Ovary (tissue), 9 donors: Measurements from ENCODE around the gene GNAT3. TPM values are rescaled to one million over a fixed set of nuclear protein-coding genes. Genes with fewer than 3 reads are reported as not detected.

Experiments
- DNase-seq, 5 donors: peaks; one replicate each; pipeline ENCODE4 v3.0.0-alpha.2; 2019 to 2020
- H3K27ac ChIP-seq, 2 donors: fragments of 200-600 bp; one replicate each; pipeline versions ENCODE4 v1.5.1 to v1.8.0; 2019 to 2022
- H3K27me3 ChIP-seq: fragments of 200-600 bp; one replicate; pipeline ENCODE4 v1.8.0; 2022
- H3K36me3 ChIP-seq: fragments of 200-600 bp; sonication (generic); one replicate; pipeline ENCODE4 v1.5.1; 2019
- H3K4me1 ChIP-seq: one replicate; pipeline ENCODE4 v1.8.1; 2013; ENCODE audit warnings: mild to moderate bottlenecking, moderate library complexity; ENCODE audit not compliant: insufficient read depth
- H3K4me3 ChIP-seq: fragments of 200-600 bp; sonication (generic); one replicate; pipeline ENCODE4 v1.5.1; 2017
- H3K9me3 ChIP-seq, 2 donors: fragments of 200-600 bp in 1 of 2; sonication (generic) in 1 of 2; one replicate each; pipeline versions ENCODE4 v1.5.1 to v1.8.1; 2013 to 2019; ENCODE audit warnings: mild to moderate bottlenecking in 1 of 2, moderate library complexity in 1 of 2
- CTCF ChIP-seq, 3 donors: fragments of 450-650 bp in 2 of 3; fragments of 200-600 bp in 1 of 3; IDR thresholded peaks; one replicate each; pipeline versions ENCODE4 v1.5.1 to v1.8.0; 2016 to 2022; ENCODE audit warnings: antibody characterized with exemption in 3 of 3, mild to moderate bottlenecking in 1 of 3
- EP300 ChIP-seq: sonication (generic); formaldehyde crosslinking; IDR thresholded peaks from one replicate; pipeline ENCODE4 v1.6.1; 2017; ENCODE audit warnings: antibody characterized with exemption
- POLR2A ChIP-seq: fragments of 450-650 bp; IDR thresholded peaks from one replicate; pipeline ENCODE4 v1.6.1; 2017; ENCODE audit warnings: antibody characterized with exemption, mild to moderate bottlenecking, moderate library complexity
- WGBS, 3 donors: extraction: QIAGEN DNeasy Blood & Tissue Kit in 1 of 3; methylation state at CpG; one replicate each; pipeline versions ENCODE4 v1.1.5 to v1.1.7; 2013 to 2017; 5-methylcytosine and 5-hydroxymethylcytosine counted together
- intact Hi-C, 4 donors: fragments of 100-400 bp; cut with DNase I; formaldehyde crosslinking; loops; one replicate each; pipeline versions ENCODE4 v1.11.0 to v1.15.1; 2022 to 2023
- polyA plus RNA-seq, 2 donors: library from polyadenylated mRNA; stranded (reverse); fragments of 200-250 nt in 1 of 2; fragments of 350-450 nt in 1 of 2; fragmentation: Illumina TruSeq in 1 of 2; extraction: RNeasy Lipid Tissue Mini Kit (QIAGEN cat#74804) in 1 of 2; gene quantifications; one replicate each; pipeline ENCODE4 v1.2.3, GENCODE V29; 2013 to 2014
- total RNA-seq, 7 donors: library from RNA; depleted of rRNA in 2 of 7; stranded (reverse); fragments of >200 nt in 2 of 7; fragmentation: NEBNext Ultra II Directional in 3 of 7; extraction: Animal tissue kit (Norgen Biotek cat#: 25700) in 3 of 7; gene quantifications; one replicate each; pipeline versions ENCODE4 v1.1.0 to v1.2.4, GENCODE V29; 2016 to 2023
- donor health status: DM: no; HTN: no; CAD: no; lungs with moderate emphysema.
- donor health status: DM: no; HTN: no; CAD: no.
- donor health status: Bipolar disorder and iron deficiency.
- donor health status: DM: yes; HTN: yes; CAD: no.
- donor health status: DM: no; HTN: no; CAD: no.
- donor health status: DM: yes; HTN: yes; CAD: no.

Gene GNAT3
- total and polyA plus RNA-seq, 9 donors, result not detected

GRCh38 chr7:80505900-80506500 is 5.9 kb downstream of the GNAT3 start:
- H3K27me3 ChIP-seq, result no peaks in the 10 kb centered on the region
- no peak overlapping the region for H3K27ac ChIP-seq
- no peaks in the 10 kb centered on the region for H3K4me1 ChIP-seq
- 42 to 65% (median 45%) methylated on average over 7 of the region's 7 CpGs for WGBS, 3 donors
- TF ChIP-seq CTCF (IDR thresholded peaks at IDR 0.05) (no peak), POLR2A (no peak), EP300 (no peak)
- DNase-seq, result no peak
- intact Hi-C loops, result loop anchor here in 1 of 4 donors (2.0 kb wide), 1 partner anchor 35 kb away; no protein-coding TSS in a partner anchor
- no peak overlapping the region for H3K4me3 ChIP-seq
- H3K9me3 ChIP-seq, result no peaks in the 10 kb centered on the region
- no peaks in the 10 kb centered on the region for H3K36me3 ChIP-seq

GRCh38 chr7:80500325-80500724 is 11.5 kb downstream of the GNAT3 start:
- Histone ChIP-seq H3K4me1 (no peaks in the 10 kb centered on the region), H3K36me3 (no peaks in the 10 kb centered on the region), H3K9me3 (no peaks in the 10 kb centered on the region), H3K27me3 (no peaks in the 10 kb centered on the region), H3K4me3 (no peak overlapping the region), H3K27ac (no peak overlapping the region)
- WGBS, 3 donors, result 93 to 95% (median 95%) methylated on average over 1 of the region's 1 CpG
- no peak for DNase-seq
- no peak for TF ChIP-seq CTCF (IDR thresholded peaks at IDR 0.05)
- no peak for TF ChIP-seq POLR2A
- no peak for TF ChIP-seq EP300
- intact Hi-C loops, result no loop called here

DNA sequence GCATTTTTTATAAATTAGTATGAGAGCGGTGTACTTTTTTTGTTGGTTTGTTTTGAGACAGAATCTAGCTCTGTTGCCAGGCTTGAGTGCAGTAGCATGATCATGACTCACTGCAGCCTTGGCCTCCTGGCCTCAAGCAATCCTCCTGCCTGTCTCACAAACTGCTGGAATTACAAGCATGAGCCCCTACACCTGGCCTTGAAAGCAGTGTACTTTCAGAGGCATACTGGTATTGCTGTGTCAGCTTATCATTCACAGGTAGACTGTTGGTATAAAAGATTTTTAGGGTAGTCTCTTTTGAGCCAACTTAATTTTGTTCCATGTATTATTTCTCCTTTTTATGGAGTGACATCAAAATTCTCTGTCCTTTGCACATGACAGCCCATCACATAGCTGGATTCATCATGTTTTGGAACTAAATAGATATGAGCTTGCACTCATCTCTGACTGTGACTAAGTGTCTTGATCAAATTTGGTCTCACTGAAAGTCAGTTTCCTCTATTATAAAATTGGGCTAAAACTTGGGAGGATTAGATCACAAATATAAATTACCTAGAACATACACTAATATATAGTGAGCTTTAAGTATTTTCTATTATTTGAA is 12.4 kb downstream of the GNAT3 start:
- TF ChIP-seq POLR2A (no peak), CTCF (IDR thresholded peaks at IDR 0.05) (no peak), EP300 (no peak)
- H3K9me3 ChIP-seq, result no peaks in the 10 kb centered on the region
- H3K4me1 ChIP-seq, result no peaks in the 10 kb centered on the region
- intact Hi-C loops, result no loop called here
- no peaks in the 10 kb centered on the region for H3K36me3 ChIP-seq
- H3K27ac ChIP-seq, result no peak overlapping the region
- no peak overlapping the region for H3K4me3 ChIP-seq
- peak; percentile 53 to 74 (median 65) for DNase-seq
- 2 to 10% (median 6%) methylated on average over 1 of the region's 1 CpG for WGBS, 3 donors
- H3K27me3 ChIP-seq, result no peaks in the 10 kb centered on the region

DNA sequence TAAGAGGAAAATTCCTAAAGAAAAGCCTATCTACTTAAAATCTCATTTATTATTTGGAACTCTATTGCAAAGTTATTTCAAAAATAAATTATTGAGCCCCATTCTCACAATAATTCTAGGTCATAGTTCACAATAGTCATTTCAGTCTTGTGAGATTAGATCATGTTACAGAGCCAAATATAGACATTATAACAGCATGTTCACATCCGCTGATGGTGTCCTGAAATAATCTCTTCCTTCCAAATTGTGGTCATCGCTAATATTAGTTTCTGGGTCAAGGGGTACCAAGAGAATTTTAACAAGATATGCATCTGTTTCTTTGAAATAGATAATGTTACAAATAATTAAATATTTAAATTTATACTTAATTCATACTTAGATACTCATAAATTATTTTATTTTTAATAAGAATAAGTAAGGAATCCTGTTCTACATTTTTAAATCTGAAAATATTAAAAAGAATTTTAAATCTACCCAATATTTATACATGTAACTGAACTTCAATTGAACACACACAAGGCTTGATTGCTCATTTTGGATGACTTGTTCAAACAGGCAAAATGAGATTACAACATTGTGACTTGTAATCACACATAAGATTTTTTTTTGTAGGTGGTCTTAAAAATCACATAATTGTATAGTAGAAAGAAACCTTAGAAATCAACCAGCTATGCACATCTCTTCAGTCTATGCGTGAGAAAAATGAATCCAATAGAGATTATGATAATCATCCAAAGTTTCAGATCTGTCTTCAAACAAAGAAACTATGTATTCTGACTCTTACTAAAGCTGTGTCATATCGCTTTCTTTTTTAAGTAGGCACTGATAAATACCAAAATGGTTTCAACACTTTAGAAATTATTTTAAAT is 13.1 kb downstream of the GNAT3 start:
- Histone ChIP-seq H3K27ac (no peak overlapping the region), H3K4me1 (no peaks in the 10 kb centered on the region), H3K27me3 (no peaks in the 10 kb centered on the region), H3K9me3 (no peaks in the 10 kb centered on the region), H3K36me3 (no peaks in the 10 kb centered on the region), H3K4me3 (no peak overlapping the region)
- intact Hi-C loops, result no loop called here
- DNase-seq, result no peak
- WGBS, 3 donors, result 32 to 39% (median 33%) methylated on average over 4 of the region's 4 CpGs
- TF ChIP-seq EP300 (no peak), CTCF (IDR thresholded peaks at IDR 0.05) (no peak), POLR2A (no peak)
